Ovary (tissue), 9 donors: ENCODE results near the gene KLF12. TPM values are rescaled to one million over a fixed set of nuclear protein-coding genes. Genes with fewer than 3 reads are reported as not detected.

Experiments used
- DNase-seq, 5 donors: peaks; one replicate each; pipeline ENCODE4 v3.0.0-alpha.2; 2019 to 2020
- H3K27ac ChIP-seq, 2 donors: fragments of 200-600 bp; one replicate each; pipeline versions ENCODE4 v1.5.1 to v1.8.0; 2019 to 2022
- H3K27me3 ChIP-seq: fragments of 200-600 bp; one replicate; pipeline ENCODE4 v1.8.0; 2022
- H3K36me3 ChIP-seq: fragments of 200-600 bp; sonication (generic); one replicate; pipeline ENCODE4 v1.5.1; 2019
- H3K4me1 ChIP-seq: one replicate; pipeline ENCODE4 v1.8.1; 2013; ENCODE audit warnings: mild to moderate bottlenecking, moderate library complexity; ENCODE audit not compliant: insufficient read depth
- H3K4me3 ChIP-seq: fragments of 200-600 bp; sonication (generic); one replicate; pipeline ENCODE4 v1.5.1; 2017
- H3K9me3 ChIP-seq, 2 donors: fragments of 200-600 bp in 1 of 2; sonication (generic) in 1 of 2; one replicate each; pipeline versions ENCODE4 v1.5.1 to v1.8.1; 2013 to 2019; ENCODE audit warnings: mild to moderate bottlenecking in 1 of 2, moderate library complexity in 1 of 2
- EP300 ChIP-seq: sonication (generic); formaldehyde crosslinking; IDR thresholded peaks from one replicate; pipeline ENCODE4 v1.6.1; 2017; ENCODE audit warnings: antibody characterized with exemption
- POLR2A ChIP-seq: fragments of 450-650 bp; IDR thresholded peaks from one replicate; pipeline ENCODE4 v1.6.1; 2017; ENCODE audit warnings: antibody characterized with exemption, mild to moderate bottlenecking, moderate library complexity
- WGBS, 3 donors: extraction: QIAGEN DNeasy Blood & Tissue Kit in 1 of 3; methylation state at CpG; one replicate each; pipeline versions ENCODE4 v1.1.5 to v1.1.7; 2013 to 2017; 5-methylcytosine and 5-hydroxymethylcytosine counted together
- intact Hi-C, 4 donors: fragments of 100-400 bp; cut with DNase I; formaldehyde crosslinking; loops; one replicate each; pipeline versions ENCODE4 v1.11.0 to v1.15.1; 2022 to 2023
- polyA plus RNA-seq, 2 donors: library from polyadenylated mRNA; stranded (reverse); fragments of 200-250 nt in 1 of 2; fragments of 350-450 nt in 1 of 2; fragmentation: Illumina TruSeq in 1 of 2; extraction: RNeasy Lipid Tissue Mini Kit (QIAGEN cat#74804) in 1 of 2; gene quantifications; one replicate each; pipeline ENCODE4 v1.2.3, GENCODE V29; 2013 to 2014
- total RNA-seq, 7 donors: library from RNA; depleted of rRNA in 2 of 7; stranded (reverse); fragments of >200 nt in 2 of 7; fragmentation: NEBNext Ultra II Directional in 3 of 7; extraction: Animal tissue kit (Norgen Biotek cat#: 25700) in 3 of 7; gene quantifications; one replicate each; pipeline versions ENCODE4 v1.1.0 to v1.2.4, GENCODE V29; 2016 to 2023
- TF ChIP-seq, protein P1 (sequence below), 3 donors: fragments of 450-650 bp in 2 of 3; fragments of 200-600 bp in 1 of 3; IDR thresholded peaks; one replicate each; pipeline versions ENCODE4 v1.5.1 to v1.8.0; 2016 to 2022; ENCODE audit warnings: antibody characterized with exemption in 3 of 3, mild to moderate bottlenecking in 1 of 3
- donor health status: DM: no; HTN: no; CAD: no; lungs with moderate emphysema.
- donor health status: DM: no; HTN: no; CAD: no.
- donor health status: Bipolar disorder and iron deficiency.
- donor health status: DM: yes; HTN: yes; CAD: no.
- donor health status: DM: no; HTN: no; CAD: no.
- donor health status: DM: yes; HTN: yes; CAD: no.

KLF12 gene
- total and polyA plus RNA-seq, 9 donors: 3.6 to 22.1 (median 15.9) TPM

DNA sequence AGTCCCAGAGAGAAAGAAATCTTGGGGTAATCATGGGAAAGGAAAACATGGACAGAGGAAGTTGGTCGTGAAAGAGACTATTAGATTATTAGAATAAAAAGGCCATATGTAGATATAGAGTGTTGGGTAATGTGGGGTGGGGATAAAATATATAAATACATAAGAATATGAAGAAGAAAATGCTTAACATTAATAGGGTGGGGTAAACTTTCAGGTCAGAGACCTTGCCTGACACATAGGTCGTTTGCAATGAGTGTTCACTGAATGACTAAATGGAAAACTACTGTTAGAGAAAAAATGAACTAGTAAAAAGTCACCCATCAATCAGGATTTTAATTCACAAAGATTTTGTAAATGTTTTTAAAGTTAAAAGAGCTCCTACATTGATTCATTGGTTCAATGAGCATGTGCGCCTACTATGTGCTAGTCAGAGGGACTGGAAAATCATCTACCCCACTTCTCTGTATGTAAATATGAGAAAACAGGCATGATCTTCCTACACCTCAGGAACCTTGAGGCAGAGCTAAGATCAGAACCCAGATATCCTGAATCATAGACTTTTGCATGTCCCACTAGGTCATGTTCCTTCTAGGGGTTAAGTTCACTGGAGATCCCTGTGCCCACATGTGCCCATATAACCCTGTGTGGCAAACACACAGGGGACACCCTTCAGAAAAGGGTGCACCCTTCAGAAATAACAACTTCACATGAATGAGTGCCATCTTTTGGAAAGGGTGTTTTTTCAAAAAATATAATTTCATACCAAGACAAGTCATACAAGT lies 24.6 kb upstream of the KLF12 start:
- intact Hi-C loops: no loop called here
- WGBS, 3 donors: 48 to 58% (median 48%) methylated on average over 3 of the region's 3 CpGs
- no peak for DNase-seq
- H3K9me3 ChIP-seq: no peaks in the 10 kb centered on the region
- H3K4me3 ChIP-seq: no peak overlapping the region
- H3K27me3 ChIP-seq: no peaks in the 10 kb centered on the region
- H3K27ac ChIP-seq: no peak overlapping the region
- no peaks in the 10 kb centered on the region for H3K36me3 ChIP-seq
- H3K4me1 ChIP-seq: peaks cover 5% of the 10 kb centered on the region
- TF ChIP-seq POLR2A (no peak), EP300 (no peak)
- TF ChIP-seq, protein P1, sequence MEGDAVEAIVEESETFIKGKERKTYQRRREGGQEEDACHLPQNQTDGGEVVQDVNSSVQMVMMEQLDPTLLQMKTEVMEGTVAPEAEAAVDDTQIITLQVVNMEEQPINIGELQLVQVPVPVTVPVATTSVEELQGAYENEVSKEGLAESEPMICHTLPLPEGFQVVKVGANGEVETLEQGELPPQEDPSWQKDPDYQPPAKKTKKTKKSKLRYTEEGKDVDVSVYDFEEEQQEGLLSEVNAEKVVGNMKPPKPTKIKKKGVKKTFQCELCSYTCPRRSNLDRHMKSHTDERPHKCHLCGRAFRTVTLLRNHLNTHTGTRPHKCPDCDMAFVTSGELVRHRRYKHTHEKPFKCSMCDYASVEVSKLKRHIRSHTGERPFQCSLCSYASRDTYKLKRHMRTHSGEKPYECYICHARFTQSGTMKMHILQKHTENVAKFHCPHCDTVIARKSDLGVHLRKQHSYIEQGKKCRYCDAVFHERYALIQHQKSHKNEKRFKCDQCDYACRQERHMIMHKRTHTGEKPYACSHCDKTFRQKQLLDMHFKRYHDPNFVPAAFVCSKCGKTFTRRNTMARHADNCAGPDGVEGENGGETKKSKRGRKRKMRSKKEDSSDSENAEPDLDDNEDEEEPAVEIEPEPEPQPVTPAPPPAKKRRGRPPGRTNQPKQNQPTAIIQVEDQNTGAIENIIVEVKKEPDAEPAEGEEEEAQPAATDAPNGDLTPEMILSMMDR (IDR thresholded peaks at IDR 0.05): no peak

DNA sequence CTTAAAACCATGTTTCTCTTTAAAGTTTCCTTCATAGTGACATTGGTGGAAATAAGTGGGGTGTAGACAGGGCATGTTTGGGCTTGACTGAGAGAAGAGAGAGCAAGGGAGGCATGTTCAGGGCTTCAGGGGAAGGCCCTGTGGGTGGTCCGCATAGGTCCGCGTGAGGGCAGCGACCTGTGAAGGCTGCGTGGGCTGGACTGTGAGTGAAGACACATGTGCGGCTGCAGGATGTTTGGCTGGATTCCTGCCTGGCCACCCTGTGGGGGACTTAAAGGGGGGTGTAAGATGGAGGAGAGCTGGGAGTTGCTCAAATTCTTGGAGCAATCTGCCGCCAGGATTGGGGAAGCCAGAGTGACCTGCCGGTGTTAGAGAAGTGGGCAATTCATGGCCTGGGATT lies 23.8 kb upstream of the KLF12 start:
- WGBS, 3 donors: 12 to 20% (median 20%) methylated on average over 8 of the region's 8 CpGs
- intact Hi-C loops: no loop called here
- no peak for TF ChIP-seq EP300
- no peak for TF ChIP-seq POLR2A
- TF ChIP-seq, protein P1 (IDR thresholded peaks at IDR 0.05): no peak
- no peaks in the 10 kb centered on the region for H3K27me3 ChIP-seq
- H3K4me3 ChIP-seq: no peak overlapping the region
- H3K36me3 ChIP-seq: no peaks in the 10 kb centered on the region
- peak; percentile 22 to 70 (median 30) for DNase-seq
- no peak overlapping the region for H3K27ac ChIP-seq
- H3K9me3 ChIP-seq: no peaks in the 10 kb centered on the region
- H3K4me1 ChIP-seq: peaks cover 5% of the 10 kb centered on the region

DNA sequence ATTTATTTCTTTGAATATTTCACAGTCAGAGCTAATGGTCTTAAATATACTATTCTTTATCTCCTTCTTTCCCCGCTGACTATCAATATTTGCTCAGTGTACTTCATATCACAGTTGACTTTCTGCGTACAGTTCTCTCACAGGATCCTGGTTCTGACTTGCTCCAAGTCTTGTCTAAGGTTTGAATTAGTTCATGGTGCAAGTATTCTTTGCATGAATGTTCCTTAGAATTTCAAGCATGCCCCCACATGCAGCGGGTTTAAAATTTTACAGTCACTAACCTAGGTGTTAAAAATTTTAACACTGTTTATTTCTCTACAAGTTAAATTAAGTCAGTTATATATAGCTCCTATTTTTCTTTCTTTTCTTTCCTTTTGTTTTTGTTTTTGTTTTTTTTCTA lies 20.8 kb upstream of the KLF12 start:
- 92 to 94% (median 92%) methylated on average over 3 of the region's 3 CpGs for WGBS, 3 donors
- Histone ChIP-seq H3K36me3 (no peaks in the 10 kb centered on the region), H3K4me3 (no peak overlapping the region), H3K27me3 (no peaks in the 10 kb centered on the region), H3K27ac (no peak overlapping the region), H3K4me1 (peaks cover 5% of the 10 kb centered on the region), H3K9me3 (no peaks in the 10 kb centered on the region)
- TF ChIP-seq POLR2A (no peak), EP300 (no peak)
- TF ChIP-seq, protein P1 (IDR thresholded peaks at IDR 0.05): no peak
- intact Hi-C loops: no loop called here
- DNase-seq: no peak

DNA sequence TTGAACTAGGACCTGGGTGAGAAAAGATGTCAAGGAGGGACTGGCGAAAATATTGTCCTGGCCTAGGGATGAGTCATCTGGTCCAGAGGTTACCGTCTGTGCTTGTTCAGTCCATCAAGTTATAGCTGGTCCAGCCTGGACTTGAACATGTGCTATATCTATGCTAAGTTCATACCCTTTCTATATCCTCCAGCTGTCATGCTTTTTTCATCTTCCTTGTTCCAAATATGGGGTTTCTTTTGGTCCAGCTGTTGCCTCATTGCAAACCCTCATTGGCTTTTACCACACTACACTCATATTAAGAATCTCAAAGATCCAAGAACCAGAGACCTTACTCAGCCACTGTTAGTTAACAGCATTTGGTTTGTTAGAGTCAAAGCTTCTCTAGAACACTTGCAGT lies 19.1 kb upstream of the KLF12 start:
- 38 to 83% (median 81%) methylated on average over 2 of the region's 2 CpGs for WGBS, 3 donors
- intact Hi-C loops: no loop called here

More for the DNA sequence above, 19.1 kb upstream of the KLF12 start:
- Histone ChIP-seq H3K36me3 (no peaks in the 10 kb centered on the region), H3K27ac (no peak overlapping the region), H3K27me3 (no peaks in the 10 kb centered on the region), H3K4me1 (peaks cover 5% of the 10 kb centered on the region), H3K9me3 (no peaks in the 10 kb centered on the region), H3K4me3 (no peak overlapping the region)
- TF ChIP-seq EP300 (no peak), POLR2A (no peak)
- TF ChIP-seq, protein P1 (IDR thresholded peaks at IDR 0.05): no peak
- no peak for DNase-seq
